Central memory CD4-positive, alpha-beta T cell (primary cell): ENCODE results near the gene DENND5B.
"Not testable (repeated sequence)": the region's sequence is repeated elsewhere in the genome, so short reads cannot be mapped to it uniquely, and the experiment has no call there.

Experiments
- DNase-seq: peaks from one replicate; pipeline ENCODE4 v3.0.0; 2022

DENND5B gene

DNA sequence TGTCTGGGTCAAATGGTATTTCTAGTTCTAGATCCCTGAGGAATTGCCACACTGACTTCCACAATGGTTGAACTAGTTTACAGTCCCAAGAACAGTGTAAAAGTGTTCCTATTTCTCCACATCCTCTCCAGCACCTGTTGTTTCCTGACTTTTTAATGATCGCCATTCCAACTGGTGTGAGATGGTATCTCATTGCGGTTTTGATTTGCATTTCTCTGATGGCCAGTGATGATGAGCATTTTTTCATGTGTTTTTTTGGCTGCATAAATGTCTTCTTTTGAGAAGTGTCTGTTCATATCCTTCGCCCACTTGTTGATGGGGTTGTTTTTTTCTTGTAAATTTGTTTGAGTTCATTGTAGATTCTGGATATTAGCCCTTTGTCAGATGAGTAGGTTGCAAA lies 40.3 kb downstream of the DENND5B start:
- not testable (repeated sequence) for DNase-seq

DNA sequence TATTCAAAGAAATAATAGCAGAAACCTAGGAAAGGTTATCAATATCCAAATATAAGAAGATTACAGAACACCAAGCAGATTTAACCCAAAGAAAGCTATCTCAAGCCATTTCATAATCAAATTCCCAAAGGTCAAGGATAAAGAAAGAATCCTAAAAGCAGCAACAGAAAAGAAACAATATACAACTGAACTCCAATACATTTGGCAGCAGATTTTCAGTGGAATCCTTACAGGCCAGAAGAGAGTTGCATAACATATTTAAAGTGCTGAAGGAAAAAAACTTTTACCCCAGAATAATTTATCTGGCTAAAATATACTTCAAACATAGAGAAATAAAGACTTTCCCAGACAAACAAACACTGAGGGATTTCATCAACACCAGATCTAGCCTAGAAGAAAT lies 54.3 kb downstream of the DENND5B start:
- no peak for DNase-seq

DNA sequence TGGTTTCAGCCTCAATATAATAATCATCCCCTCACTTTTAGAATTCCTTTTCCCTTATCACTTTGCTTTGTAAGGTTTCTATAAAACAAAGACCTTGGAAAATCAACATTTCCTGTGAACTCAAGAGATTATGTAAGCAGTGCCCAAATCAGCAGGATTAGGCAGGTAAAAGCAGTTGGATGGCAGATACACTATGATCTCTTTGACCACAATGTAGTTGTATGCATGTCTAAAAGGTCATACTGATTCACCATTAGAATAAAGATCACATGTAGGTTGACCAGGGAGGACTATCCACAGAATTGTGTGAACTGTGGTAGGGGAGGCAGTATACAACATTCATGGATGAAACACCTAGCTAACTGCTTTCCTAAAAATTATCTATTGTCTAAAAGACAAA lies 57.5 kb downstream of the DENND5B start:
- DNase-seq: no peak

DNA sequence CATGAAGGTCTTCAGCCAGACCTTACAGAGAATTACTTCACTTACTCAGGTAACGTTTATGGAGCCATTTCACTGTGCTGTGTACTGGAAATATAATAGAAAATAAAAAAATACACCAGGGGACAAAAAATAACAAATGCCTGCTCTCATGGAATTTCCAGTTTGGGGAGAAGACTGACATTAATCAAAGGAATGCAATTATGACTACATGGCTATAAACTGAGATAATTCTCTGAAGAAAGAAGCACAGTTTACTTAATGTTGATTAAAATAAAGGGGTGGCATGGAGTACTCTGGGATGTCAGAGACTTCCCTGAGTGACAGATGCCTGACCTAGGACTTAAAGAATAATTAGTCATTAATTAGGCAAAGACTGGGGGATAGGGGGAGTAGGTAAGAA lies 59.0 kb downstream of the DENND5B start:
- DNase-seq: no peak

DNA sequence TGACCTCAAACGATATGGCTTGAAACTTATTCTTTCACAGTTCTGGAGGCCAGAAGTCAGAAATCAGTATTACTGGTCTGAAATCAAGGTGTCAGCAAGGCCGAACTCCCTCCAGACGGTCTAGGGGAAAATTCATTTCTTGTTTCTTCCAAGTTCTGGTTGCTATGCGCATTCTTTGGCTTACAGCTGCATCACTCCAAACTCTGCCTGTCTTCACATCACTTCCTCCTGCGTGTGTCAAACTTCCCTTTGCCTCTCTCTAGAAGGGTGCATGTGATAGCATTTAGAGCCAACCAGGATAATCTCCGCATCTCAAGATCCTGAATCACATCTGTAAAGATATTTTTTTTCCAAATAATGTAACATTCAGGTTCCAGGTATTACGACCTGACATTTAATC lies 62.8 kb downstream of the DENND5B start:
- DNase-seq: no peak

DNA sequence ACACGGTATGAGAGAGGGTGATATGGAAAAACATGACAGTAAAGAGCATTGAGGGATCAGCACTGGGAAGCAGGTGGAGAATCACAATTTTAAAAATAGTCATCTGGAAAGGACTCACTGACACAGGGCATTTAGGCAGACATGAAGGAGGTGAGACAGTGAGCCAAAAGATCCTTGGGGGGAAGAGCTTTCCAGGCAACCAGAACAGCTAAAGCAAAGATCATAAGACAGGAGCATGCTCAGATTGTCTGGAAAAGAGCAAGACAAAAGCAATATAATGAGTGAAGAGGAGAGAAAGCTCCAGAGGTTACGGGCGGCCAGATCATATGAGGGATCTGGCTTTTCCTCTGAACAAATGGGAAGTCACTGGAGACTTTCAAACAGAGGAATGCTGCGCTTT lies 63.9 kb downstream of the DENND5B start:
- no peak for DNase-seq

DNA sequence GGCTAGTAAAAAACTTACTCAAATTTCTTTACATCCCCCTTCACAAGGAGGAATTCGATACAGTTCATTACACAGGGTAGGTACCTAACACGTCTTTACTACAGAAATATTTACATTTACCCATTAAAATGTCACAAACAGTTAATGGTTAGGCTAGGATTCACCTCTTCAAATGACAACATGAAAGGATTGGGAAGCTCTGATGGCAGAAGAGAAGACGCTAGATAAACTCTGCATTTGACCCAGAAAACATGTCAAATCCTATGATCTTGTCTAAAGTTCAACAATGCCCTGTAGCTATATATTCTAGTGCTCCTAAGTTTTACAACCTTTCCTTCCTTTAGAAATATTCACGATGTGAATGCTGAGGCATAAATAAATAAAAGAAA lies 64.8 kb downstream of the DENND5B start:
- DNase-seq: no peak

DNA sequence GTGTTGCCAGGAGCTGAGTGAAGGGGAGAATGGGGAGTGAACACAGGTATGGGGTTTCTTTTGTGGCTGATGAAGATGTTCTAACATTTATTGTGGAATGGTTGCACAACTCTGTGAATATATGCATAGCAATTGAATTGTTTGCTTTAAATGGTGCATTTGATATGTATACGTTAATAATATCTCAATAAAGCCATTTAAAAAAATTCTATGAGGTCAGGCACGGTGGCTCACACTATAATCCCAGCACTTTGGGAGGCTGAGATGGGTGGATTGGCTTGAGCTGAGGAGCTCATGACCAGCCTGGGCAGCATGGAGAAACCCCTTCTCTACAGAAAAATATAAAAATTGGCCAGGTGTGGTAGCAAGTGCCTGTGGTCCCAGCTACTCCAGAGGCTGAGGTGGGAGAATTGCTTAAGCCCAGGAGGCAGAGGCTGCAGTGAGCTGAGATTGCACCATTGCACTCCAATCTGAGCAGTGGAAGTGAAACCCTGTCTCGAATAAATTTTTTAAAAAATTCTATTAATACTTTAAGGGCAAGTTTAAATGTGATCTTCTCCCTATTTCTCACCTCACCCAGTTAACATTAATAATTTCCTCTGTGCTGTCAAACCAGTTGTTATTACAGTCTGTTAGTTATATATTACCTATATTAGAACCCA lies 65.3 kb downstream of the DENND5B start:
- no peak for DNase-seq

DNA sequence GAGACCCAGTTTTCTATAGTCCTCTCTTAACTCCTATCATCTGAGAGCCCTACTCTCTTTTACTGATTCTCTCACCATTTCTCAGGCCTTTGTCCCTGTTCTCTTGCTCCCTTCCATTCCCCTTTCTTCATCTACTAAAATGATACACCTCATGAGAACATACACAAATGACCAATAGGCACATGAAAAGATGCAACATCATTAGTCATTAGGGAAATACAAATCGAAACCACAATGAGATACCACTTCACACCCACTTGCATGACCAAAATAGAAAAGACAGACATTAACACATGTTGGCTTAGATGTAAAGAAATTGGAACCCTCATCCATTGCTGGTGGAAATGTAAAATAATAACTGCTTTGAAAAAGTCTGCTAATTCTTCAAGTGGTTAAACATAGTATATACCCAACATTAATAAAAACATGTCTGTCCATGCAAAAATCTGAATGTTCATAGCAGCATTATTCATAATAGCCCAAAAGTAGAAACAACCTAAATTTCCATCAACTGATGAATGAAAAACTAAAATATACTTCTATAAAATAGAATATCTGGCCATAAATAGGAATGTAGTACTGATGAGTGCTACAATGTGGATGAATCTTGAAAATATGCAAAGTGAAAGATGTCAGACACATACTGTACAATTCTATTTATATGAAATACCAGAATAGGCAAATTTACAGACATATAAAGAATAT lies 66.0 kb downstream of the DENND5B start:
- DNase-seq: no peak

DNA sequence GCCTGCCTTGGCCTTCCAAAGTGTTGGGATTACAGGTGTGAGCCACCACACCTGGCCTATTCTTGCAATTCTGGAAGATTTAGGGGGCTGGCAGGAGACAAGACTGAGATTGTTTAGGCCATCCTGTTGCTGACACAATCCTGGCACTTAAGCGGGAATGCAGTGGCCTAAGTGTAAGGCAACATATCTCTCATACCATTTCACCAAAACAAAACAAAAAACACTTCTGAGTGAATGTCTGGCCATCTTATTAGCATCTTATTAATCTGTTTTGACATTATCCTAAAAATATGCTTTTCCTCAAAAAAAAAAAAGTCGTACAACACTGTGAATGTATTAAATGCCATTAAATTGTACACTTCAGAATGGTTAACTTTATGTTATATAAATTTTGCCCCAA lies 67.6 kb downstream of the DENND5B start:
- no peak for DNase-seq

DNA sequence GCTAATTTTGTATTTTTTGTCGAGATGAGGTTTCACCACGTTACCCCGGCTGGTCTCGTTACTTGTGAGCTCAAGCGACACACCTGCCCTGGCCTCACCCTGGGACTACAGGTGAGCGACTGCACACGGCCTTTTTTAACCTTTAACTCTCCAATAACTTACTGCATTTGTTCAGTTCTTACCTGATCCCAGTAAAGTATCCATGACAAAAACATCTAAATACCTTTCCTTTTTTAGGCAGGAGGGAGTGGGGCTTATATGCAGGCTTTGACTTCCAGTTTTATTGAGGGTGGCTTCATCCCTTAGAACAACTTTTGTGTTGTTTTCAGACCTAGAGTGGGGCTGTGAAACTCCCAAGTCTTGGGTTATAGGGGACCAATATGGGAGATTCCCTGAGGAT lies 68.3 kb downstream of the DENND5B start:
- no peak for DNase-seq

DNA sequence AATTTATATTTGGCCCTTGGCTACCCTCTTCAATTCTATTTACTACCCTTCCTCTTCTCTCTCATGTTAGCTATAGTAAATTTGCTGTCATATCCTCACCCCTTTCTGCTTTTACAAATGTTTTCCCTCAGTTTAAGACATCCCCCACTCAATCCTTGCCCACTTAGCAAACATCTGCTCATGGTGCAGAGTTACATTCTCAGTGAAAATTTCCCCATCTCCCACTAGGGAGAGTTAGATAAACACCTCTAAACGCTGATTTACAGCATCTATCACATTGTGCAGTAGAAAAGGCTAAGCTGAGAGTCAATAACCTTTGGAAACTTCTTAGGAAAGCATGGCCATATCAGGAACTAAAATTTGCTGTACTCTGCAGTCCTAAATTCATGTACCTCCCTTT lies 69.0 kb downstream of the DENND5B start:
- no peak for DNase-seq

DNA sequence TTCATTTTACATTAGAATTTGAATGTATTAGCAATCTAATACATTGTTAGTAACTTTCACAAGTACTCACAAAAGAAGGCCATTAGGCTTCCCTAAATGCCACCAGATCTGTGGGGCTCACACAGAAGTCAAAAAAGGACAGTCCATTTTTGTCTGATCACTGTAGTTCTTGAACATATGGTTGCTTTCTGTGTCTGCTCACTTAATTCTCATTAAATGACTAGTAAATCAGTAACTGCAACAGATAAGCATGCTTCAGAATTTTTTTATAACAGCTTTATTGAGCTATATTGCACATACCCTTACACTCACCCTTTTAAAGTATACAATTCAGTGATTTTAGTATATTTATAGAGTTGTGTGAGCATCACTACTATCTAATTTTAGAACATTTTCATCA lies 71.4 kb downstream of the DENND5B start:
- no peak for DNase-seq

DNA sequence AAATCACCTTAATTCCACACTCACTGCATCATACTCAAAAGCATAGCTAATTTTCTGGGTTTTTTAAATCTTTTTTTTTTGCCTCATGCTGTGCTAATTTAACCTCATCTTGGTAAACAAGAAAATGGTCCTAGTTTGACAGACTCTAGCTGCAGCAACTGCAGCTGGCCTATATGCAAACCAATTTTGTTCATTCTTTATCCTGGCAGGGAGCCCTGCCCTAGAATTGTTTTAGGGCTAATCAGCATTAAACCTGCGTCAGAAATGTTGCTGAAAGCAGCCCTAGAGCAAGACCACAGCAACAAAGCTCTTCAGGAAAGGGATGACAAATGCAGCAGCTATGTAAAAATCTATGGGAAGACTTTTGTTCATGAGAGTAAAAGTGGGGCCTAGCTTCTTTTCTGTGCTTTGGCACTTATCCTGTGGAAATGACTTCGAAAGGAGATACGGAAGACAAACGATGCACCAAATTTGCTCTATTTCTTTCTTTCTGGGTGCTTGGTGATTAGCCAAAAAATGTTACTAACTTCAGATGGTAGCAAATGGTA lies 72.2 kb downstream of the DENND5B start:
- no peak for DNase-seq

DNA sequence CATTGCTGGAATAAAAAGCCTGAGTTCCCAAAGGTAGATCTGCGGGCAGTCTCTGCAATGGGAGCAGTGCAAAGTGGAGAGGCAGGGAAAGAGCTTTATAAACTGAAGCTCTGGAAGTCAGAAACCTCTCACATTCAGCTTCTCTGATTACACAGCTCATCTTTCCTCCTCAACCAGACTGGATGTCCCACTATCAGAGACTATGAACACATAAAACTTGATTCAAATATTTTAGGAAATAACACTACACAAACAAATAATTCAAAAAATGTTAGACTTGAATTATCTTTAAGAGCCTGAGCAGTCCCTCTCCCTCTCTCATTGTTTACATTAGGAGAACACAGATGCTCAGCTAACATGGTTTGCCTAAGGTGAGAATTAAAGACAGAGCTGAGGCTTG lies 72.9 kb downstream of the DENND5B start:
- no peak for DNase-seq

DNA sequence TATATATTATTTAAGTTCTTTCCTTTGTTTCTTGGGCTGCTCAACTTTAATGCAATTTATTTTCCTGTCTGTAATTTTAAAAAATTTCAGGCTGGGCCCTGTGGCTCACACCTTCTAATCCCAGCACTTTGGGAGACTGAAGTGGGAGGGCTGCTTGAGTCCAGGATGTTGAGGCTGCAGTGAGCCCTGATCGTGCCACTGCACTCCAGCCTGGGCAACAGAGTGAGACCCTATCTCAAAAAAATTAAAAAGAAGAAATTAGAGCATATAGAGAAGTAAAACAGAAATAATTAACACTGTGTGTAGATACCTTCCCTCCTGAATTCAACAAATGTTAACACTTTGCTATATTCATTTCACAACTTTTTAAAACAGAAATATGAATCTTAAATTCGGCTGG lies 74.2 kb downstream of the DENND5B start:
- no peak for DNase-seq

DNA sequence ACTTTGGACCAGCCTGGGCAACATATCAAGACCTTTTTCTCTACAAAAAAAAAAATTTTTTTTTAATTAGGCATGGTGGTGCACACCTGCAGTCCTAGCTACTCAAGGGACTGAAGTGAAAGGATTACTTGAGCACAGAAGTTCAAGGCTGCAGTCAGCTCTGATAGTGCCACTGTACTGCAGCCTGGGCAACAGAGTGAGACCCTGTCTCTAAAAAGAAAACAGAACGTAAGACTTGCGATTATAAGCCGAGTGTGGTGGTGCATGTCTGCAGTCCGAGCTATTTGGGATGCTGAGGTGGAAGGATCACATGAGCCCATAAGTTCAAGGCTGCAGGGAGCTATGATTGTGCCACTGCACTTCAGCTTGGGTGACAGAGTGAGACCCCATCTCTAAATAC lies 76.0 kb downstream of the DENND5B start:
- DNase-seq: no peak

DNA sequence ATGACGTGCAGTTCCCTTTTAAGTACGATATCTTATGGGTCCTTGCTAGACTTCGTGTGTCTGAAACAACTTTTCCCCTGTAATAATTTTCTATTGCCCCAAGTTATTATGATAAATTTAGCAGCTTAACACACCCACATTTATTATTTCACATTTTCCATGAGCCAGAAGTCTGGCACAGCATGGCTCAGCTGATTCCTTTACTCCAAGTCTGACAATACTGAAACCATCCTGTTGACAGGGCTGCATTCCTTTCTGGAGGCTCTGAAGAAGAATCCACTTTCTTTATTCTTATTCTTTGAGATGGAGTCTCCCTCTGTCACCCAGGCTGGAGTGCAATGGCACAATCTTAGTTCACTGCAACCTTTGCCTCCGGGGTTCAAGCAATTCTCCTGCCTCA lies 80.9 kb downstream of the DENND5B start:
- no peak for DNase-seq

DNA sequence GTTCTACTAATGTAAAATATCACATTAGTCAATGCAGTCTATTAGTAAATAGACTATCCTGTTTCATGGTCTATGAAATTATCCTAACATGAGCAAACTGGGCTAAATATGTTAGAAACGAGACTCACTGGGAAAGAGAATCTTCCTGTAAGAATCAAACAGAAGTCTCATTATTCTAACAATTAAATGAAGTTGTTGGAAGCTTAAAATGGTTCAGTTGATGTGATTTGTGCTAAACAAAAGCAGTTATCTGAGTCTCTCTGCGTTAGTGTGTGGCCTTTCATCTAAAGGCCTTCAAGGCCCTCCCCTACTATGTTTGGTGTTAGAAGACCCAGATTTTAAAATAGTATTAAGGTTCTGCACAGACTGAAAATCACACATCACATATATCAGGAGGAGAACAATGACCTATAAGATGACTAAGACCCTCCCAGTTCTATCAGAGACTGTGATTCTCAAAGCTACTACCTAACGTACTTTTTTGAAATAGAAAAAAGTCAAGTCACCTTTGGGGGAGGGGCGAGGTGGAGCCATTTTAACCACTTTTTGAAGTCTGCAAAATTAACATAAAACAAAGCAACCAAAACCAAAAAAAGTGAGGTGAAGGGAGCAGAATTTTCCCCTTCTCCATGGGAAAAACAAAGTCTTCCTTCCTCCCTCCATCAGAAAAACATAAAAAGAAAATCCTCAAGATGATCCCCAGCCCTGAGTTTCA lies 82.3 kb downstream of the DENND5B start:
- DNase-seq: no peak

DNA sequence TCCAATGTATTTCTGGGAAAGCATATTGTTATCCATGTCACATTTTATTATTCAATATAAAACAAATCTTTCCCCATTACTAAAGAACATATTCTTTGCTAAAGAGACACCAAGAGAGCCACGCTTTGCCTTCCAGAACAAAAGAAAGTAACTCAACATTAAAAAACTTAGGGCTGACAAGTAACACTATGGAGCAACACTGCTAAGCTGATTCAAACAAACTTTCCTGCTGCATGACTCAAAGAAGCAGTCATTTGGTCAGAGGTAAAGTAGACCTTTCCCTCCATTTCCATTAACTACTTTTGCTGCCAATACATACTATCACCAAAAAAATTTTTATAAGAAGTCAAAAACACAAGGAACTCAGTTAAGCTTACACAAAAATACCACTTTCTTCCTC lies 83.0 kb downstream of the DENND5B start:
- no peak for DNase-seq

DNA sequence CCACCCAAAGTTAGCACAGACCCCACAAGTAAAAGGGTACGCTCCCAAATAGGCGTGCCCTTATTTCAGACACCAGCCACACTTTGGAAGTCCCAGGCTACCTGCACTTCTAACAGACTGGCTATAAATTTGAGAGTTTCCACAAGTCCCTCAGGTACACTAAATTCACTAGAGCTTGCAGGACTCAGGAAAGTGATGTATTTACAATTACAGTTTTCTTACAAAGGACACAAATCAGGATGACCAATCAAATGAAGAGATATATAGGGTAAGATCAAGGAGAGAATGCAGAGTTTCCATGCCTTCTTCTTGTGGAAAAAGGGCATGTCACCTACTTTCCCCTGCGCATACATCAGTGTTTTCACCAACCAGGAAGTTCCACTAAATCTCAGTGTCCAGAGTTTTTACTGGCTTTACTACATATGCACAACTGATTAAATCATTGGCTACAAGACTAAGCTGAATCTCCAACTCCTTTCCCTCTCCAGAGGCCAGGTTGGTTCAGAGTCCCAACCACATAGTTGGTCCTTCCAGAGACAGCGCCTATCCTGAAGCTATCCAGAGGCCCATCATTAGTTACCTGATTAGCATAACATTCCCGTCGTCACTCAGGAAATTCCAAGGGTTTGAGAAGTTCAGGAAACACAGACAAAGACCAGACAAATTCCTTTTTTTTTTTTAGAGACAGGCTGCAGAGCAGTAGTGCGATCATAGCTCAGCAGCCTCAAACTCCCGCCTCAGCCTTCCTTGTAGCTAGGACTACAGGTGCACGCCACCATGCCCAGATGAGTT lies 84.2 kb downstream of the DENND5B start:
- no peak for DNase-seq

DNA sequence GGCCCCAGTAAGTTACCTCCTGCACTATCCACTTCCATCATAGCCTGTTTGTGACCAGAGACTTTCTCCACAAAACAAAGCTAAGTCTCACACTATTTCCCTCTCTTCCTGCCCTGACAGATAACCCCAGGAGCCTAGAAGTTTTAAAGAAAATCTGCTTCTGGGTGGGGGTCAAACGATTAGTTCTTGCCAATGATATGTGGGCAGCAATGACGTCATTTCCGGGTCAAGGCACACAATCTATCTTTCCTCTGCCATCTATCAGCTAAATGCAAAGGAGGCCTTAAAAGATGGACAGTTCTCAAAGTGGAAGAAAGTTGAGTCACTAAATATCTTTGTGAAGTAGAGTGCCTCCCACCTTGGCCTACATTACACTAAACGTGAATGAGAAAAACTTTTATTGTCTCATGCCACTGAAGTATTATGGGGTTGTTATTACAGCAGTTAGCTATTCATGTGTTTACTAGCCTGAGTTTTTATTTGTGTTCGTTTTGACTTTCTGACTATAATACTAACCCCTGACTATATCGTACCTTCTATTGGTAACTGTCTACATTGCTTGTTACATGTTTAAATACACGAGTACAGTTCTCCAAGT lies 86.2 kb downstream of the DENND5B start:
- DNase-seq: no peak

DNA sequence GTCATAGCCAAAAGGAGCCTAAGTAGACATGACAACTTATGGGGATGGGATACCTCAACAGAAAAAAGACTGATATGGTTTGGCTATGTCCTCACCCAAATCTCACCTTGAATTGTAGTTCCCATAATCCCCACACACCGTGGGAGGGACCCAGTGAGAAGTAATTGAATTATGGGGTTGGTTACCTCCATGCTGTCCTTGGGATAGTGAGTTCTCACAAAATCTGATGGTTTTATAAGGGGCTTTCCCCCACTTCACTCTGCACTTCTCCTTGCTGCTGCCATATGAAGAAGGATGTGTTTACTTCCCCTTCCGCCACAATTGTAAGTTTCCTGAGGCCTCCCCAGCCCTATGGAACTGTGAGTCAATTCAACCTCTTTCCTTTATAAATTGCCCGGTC lies 89.9 kb downstream of the DENND5B start:
- DNase-seq: not testable (repeated sequence)
